ENCODE measurements around the gene CLEC1A. TPM values are rescaled to one million over a fixed set of nuclear protein-coding genes. Genes with fewer than 3 reads are reported as not detected.
"Not testable (repeated sequence)": the region's sequence is repeated elsewhere in the genome, so short reads cannot be mapped to it uniquely, and the experiment has no call there.

The CLEC1A gene
- total and polyA plus RNA-seq, 2 experiments from 2014 or later = not detected

GRCh38 chr12:10031321-10031720 is 67.5 kb downstream of the CLEC1A start:
- TF ChIP-seq, protein P1, sequence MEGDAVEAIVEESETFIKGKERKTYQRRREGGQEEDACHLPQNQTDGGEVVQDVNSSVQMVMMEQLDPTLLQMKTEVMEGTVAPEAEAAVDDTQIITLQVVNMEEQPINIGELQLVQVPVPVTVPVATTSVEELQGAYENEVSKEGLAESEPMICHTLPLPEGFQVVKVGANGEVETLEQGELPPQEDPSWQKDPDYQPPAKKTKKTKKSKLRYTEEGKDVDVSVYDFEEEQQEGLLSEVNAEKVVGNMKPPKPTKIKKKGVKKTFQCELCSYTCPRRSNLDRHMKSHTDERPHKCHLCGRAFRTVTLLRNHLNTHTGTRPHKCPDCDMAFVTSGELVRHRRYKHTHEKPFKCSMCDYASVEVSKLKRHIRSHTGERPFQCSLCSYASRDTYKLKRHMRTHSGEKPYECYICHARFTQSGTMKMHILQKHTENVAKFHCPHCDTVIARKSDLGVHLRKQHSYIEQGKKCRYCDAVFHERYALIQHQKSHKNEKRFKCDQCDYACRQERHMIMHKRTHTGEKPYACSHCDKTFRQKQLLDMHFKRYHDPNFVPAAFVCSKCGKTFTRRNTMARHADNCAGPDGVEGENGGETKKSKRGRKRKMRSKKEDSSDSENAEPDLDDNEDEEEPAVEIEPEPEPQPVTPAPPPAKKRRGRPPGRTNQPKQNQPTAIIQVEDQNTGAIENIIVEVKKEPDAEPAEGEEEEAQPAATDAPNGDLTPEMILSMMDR (IDR thresholded peaks at IDR 0.05; ENCODE audit: low read depth, low read length) = no peak
- DNase-seq (ENCODE audit: low read depth in 1 of 2, low spot score in 1 of 2) = no peak
- no peaks in the 10 kb centered on the region for H3K27me3 ChIP-seq

GRCh38 chr12:10030446-10030845 is 68.3 kb downstream of the CLEC1A start, which contains the start of gene CLEC9A:
TSS of gene CLEC9A (plus strand) at chr12:10030682. CDS start at chr12:10052688, 22,006 bp downstream.
- Histone ChIP-seq H3K9me3 (ENCODE audit: low read depth) (no peaks in the 10 kb centered on the region), H3K27ac (no peak within 1 kb of the TSS), H3K27me3 (no peaks in the 10 kb centered on the region), H3K4me1 (ENCODE audit: low read depth) (no peaks in the 10 kb centered on the region), H3K36me3 (no peaks in the 10 kb centered on the region), H3K4me3 (no peak within 1 kb of the TSS)
- TF ChIP-seq, protein P1 (IDR thresholded peaks at IDR 0.05; ENCODE audit: low read depth, low read length) = no peak
- DNase-seq (ENCODE audit: low read depth in 1 of 2, low spot score in 1 of 2) = no peak

More at GRCh38 chr12:10031321-10031720, 67.5 kb downstream of the CLEC1A start:
- no peaks in the 10 kb centered on the region for H3K36me3 ChIP-seq
- no peaks in the 10 kb centered on the region for H3K9me3 ChIP-seq (ENCODE audit: low read depth)
- H3K4me3 ChIP-seq = no peak overlapping the region
- H3K27ac ChIP-seq = no peak overlapping the region
- no peaks in the 10 kb centered on the region for H3K4me1 ChIP-seq (ENCODE audit: low read depth)

DNA sequence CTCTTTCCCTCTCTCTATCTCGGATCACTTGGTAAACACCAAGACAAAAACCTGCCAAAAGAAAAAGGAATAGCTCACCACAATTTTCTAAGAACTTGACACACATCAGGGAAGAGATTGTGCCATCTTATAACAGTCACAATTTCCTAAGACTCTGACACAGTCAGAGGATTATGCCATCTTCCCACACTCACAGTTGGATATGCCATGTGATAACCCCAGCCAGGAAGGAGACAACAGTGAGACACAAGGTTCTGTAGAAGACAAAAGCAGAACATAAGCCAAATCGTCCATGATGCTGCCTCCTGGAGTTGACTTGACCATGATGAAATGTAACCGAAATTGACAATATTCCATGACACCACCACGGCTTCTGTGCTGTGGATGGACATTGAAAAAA is 71.1 kb downstream of the CLEC1A start:
- TF ChIP-seq, protein P1 (IDR thresholded peaks at IDR 0.05; ENCODE audit: low read depth, low read length) = no peak
- no peaks in the 10 kb centered on the region for H3K27me3 ChIP-seq
- no peak overlapping the region for H3K27ac ChIP-seq
- no peaks in the 10 kb centered on the region for H3K36me3 ChIP-seq
- no peaks in the 10 kb centered on the region for H3K9me3 ChIP-seq (ENCODE audit: low read depth)
- no peaks in the 10 kb centered on the region for H3K4me1 ChIP-seq (ENCODE audit: low read depth)
- DNase-seq (ENCODE audit: low read depth in 1 of 2, low spot score in 1 of 2) = no peak
- no peak overlapping the region for H3K4me3 ChIP-seq

GRCh38 chr12:10027311-10027710 is 71.5 kb downstream of the CLEC1A start:
- DNase-seq (ENCODE audit: low read depth in 1 of 2, low spot score in 1 of 2) = no peak
- Histone ChIP-seq H3K27ac (no peak overlapping the region), H3K4me1 (ENCODE audit: low read depth) (no peaks in the 10 kb centered on the region), H3K36me3 (no peaks in the 10 kb centered on the region), H3K9me3 (ENCODE audit: low read depth) (no peaks in the 10 kb centered on the region), H3K4me3 (no peak overlapping the region), H3K27me3 (no peaks in the 10 kb centered on the region)
- TF ChIP-seq, protein P1 (IDR thresholded peaks at IDR 0.05; ENCODE audit: low read depth, low read length) = no peak

- not testable (repeated sequence) for H3K36me3 ChIP-seq; H3K9me3 ChIP-seq (ENCODE audit: low read depth); DNase-seq (ENCODE audit: low read depth in 1 of 2, low spot score in 1 of 2); H3K27me3 ChIP-seq; H3K4me3 ChIP-seq; H3K4me1 ChIP-seq (ENCODE audit: low read depth); H3K27ac ChIP-seq
Observed at GRCh38 chr12:10026666-10027065, 72.1 kb downstream of the CLEC1A start.

GRCh38 chr12:10025236-10025635 is 73.5 kb downstream of the CLEC1A start:
- H3K27ac ChIP-seq = no peak overlapping the region
- no peaks in the 10 kb centered on the region for H3K36me3 ChIP-seq
- TF ChIP-seq, protein P1 (IDR thresholded peaks at IDR 0.05; ENCODE audit: low read depth, low read length) = no peak
- DNase-seq (ENCODE audit: low read depth in 1 of 2, low spot score in 1 of 2) = no peak
- H3K27me3 ChIP-seq = no peaks in the 10 kb centered on the region
- H3K4me1 ChIP-seq (ENCODE audit: low read depth) = no peaks in the 10 kb centered on the region
- H3K4me3 ChIP-seq = no peak overlapping the region
- H3K9me3 ChIP-seq (ENCODE audit: low read depth) = no peaks in the 10 kb centered on the region
